HUES6 (cell line): ENCODE data around the gene TCF12.

Experiments
- H3K27ac ChIP-seq: 2 replicates; pipeline ENCODE4 v1.7.0; 2013; ENCODE audit warnings: low read depth, mild to moderate bottlenecking, low read length, inconsistent platforms
- H3K27me3 ChIP-seq: 2 replicates; pipeline ENCODE4 v1.6.1; 2013; ENCODE audit warnings: low read length; ENCODE audit not compliant: control insufficient read depth, insufficient read depth
- H3K36me3 ChIP-seq: 2 replicates; pipeline ENCODE4 v1.6.1; 2013; ENCODE audit warnings: low read length; ENCODE audit not compliant: control insufficient read depth, insufficient read depth
- H3K4me1 ChIP-seq: 2 replicates; pipeline ENCODE4 v1.6.1; 2013; ENCODE audit warnings: low read length; ENCODE audit not compliant: control insufficient read depth, insufficient read depth
- H3K4me3 ChIP-seq: 2 replicates; pipeline ENCODE4 v1.5.1; 2013; ENCODE audit warnings: low read depth, low read length
- H3K9ac ChIP-seq: one replicate; pipeline ENCODE4 v1.6.1; 2013; ENCODE audit warnings: mild to moderate bottlenecking, low read length
- H3K9me3 ChIP-seq: 2 replicates; pipeline ENCODE4 v1.6.1; 2013; ENCODE audit warnings: low read depth, low read length; ENCODE audit not compliant: control insufficient read depth, insufficient read depth

Gene TCF12

GRCh38 chr15:56890038-56890437, 28.4 kb upstream of the TCF12 start:
- Histone ChIP-seq H3K4me1 (peaks cover 17% of the 10 kb centered on the region), H3K9ac (no peak overlapping the region), H3K36me3 (no peaks in the 10 kb centered on the region), H3K4me3 (no peak overlapping the region), H3K27ac (no peak overlapping the region), H3K27me3 (peaks cover 39% of the 10 kb centered on the region), H3K9me3 (no peaks in the 10 kb centered on the region)

GRCh38 chr15:56891852-56892440, 26.5 kb upstream of the TCF12 start:
- Histone ChIP-seq H3K4me3 (no peak overlapping the region), H3K27ac (no peak overlapping the region), H3K4me1 (peaks cover 9% of the 10 kb centered on the region), H3K36me3 (no peaks in the 10 kb centered on the region), H3K27me3 (peaks cover 46% of the 10 kb centered on the region), H3K9ac (no peak overlapping the region), H3K9me3 (no peaks in the 10 kb centered on the region)

- Histone ChIP-seq H3K27me3 (peaks cover 46% of the 10 kb centered on the region), H3K36me3 (no peaks in the 10 kb centered on the region)
Measured at GRCh38 chr15:56892659-56893363, 25.6 kb upstream of the TCF12 start.

GRCh38 chr15:56893364-56893678, 25.1 kb upstream of the TCF12 start:
- no peaks in the 10 kb centered on the region for H3K9me3 ChIP-seq
- H3K9ac ChIP-seq = no peak overlapping the region
- peaks cover 3% of the 10 kb centered on the region for H3K4me1 ChIP-seq
- H3K27ac ChIP-seq = no peak overlapping the region
- peaks cover 46% of the 10 kb centered on the region for H3K27me3 ChIP-seq
- H3K36me3 ChIP-seq = no peaks in the 10 kb centered on the region
- no peak overlapping the region for H3K4me3 ChIP-seq

More at GRCh38 chr15:56892659-56893363, 25.6 kb upstream of the TCF12 start:
- Histone ChIP-seq H3K4me3 (no peak overlapping the region), H3K4me1 (peaks cover 8% of the 10 kb centered on the region), H3K27ac (no peak overlapping the region), H3K9me3 (no peaks in the 10 kb centered on the region), H3K9ac (no peak overlapping the region)

GRCh38 chr15:56894601-56895000, 23.8 kb upstream of the TCF12 start:
- Histone ChIP-seq H3K9me3 (no peaks in the 10 kb centered on the region), H3K4me3 (no peak overlapping the region), H3K27me3 (peaks cover 46% of the 10 kb centered on the region), H3K36me3 (no peaks in the 10 kb centered on the region), H3K27ac (no peak overlapping the region), H3K9ac (no peak overlapping the region), H3K4me1 (no peaks in the 10 kb centered on the region)

- H3K9ac ChIP-seq = no peak overlapping the region
Measured at GRCh38 chr15:56901931-56902330, 16.5 kb upstream of the TCF12 start.

GRCh38 chr15:56906766-56907165, 11.7 kb upstream of the TCF12 start:
- Histone ChIP-seq H3K9ac (no peak overlapping the region), H3K27ac (no peak overlapping the region)

More at GRCh38 chr15:56901931-56902330, 16.5 kb upstream of the TCF12 start:
- Histone ChIP-seq H3K4me1 (0 out of 2 replicates have a peak, but pooled peaks cover 2% of the 10 kb centered on the region), H3K36me3 (no peaks in the 10 kb centered on the region), H3K27ac (no peak overlapping the region), H3K27me3 (no peaks in the 10 kb centered on the region), H3K9me3 (no peaks in the 10 kb centered on the region), H3K4me3 (no peak overlapping the region)

GRCh38 chr15:56910801-56911200, 7.6 kb upstream of the TCF12 start:
- Histone ChIP-seq H3K9ac (no peak overlapping the region), H3K27me3 (no peaks in the 10 kb centered on the region), H3K36me3 (0 out of 2 replicates have a peak, but pooled peaks cover 3% of the 10 kb centered on the region), H3K9me3 (no peaks in the 10 kb centered on the region), H3K27ac (no peak overlapping the region), H3K4me3 (no peak overlapping the region), H3K4me1 (0 out of 2 replicates have a peak, but pooled peaks cover 3% of the 10 kb centered on the region)

More at GRCh38 chr15:56906766-56907165, 11.7 kb upstream of the TCF12 start:
- Histone ChIP-seq H3K4me3 (no peak overlapping the region), H3K27me3 (no peaks in the 10 kb centered on the region), H3K4me1 (0 out of 2 replicates have a peak, but pooled peaks cover 3% of the 10 kb centered on the region), H3K9me3 (no peaks in the 10 kb centered on the region), H3K36me3 (no peaks in the 10 kb centered on the region)

- no peaks in the 10 kb centered on the region; the same call in 1 of the 2 replicates for H3K27me3 ChIP-seq
- H3K9me3 ChIP-seq = no peaks in the 10 kb centered on the region
- no peak overlapping the region for H3K27ac ChIP-seq
- H3K4me3 ChIP-seq = no peak overlapping the region
- H3K9ac ChIP-seq = no peak overlapping the region
- 0 out of 2 replicates have a peak, but pooled peaks cover 3% of the 10 kb centered on the region for H3K36me3 ChIP-seq
- H3K4me1 ChIP-seq = peaks cover 6% of the 10 kb centered on the region; the same call in 1 of the 2 replicates
Measured at GRCh38 chr15:56913241-56913640, 5.2 kb upstream of the TCF12 start.

GRCh38 chr15:56913670-56914069, 4.8 kb upstream of the TCF12 start:
- no peak overlapping the region for H3K9ac ChIP-seq
- H3K9me3 ChIP-seq = no peaks in the 10 kb centered on the region
- H3K27ac ChIP-seq = no peak overlapping the region
- 0 out of 2 replicates have a peak, but pooled peaks cover 3% of the 10 kb centered on the region for H3K36me3 ChIP-seq
- no peak overlapping the region for H3K4me3 ChIP-seq
- H3K4me1 ChIP-seq = peaks cover 6% of the 10 kb centered on the region; the same call in 1 of the 2 replicates
- H3K27me3 ChIP-seq = no peaks in the 10 kb centered on the region; the same call in 1 of the 2 replicates

- Histone ChIP-seq H3K4me1 (peaks cover 13% of the 10 kb centered on the region), H3K27ac (no peak overlapping the region), H3K36me3 (peaks cover 4% of the 10 kb centered on the region; the same call in 1 of the 2 replicates), H3K4me3 (no peak overlapping the region), H3K27me3 (no peaks in the 10 kb centered on the region; the same call in 1 of the 2 replicates), H3K9ac (no peak overlapping the region), H3K9me3 (no peaks in the 10 kb centered on the region)
Measured at GRCh38 chr15:56915888-56916287, 2.6 kb upstream of the TCF12 start.
